Measurements from ENCODE around the gene CADPS2. TPM values are rescaled to one million over a fixed set of nuclear protein-coding genes. Genes with fewer than 3 reads are reported as not detected.

Gene CADPS2
- total and polyA plus RNA-seq, 2 of the 4 experiments (the other 2 are of a cell fraction) = 0.10 to 0.54 TPM

DNA sequence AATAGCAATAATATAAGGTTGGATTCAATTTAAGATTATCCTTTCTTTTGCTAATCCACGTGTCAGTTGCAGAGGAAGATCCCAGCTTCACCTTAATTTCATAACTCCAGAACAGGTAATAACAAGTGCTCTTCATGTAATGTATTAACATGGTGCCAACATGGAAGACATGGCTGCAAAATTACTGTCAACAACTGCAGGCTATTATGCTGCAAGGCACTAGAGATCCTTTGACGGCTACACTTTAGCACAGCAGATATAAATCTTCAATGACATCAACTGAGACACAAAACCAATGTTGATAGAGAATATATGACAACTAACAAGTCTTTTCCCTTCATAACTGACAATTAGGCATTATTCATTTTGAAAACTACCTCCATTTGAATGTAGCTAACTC, 283.5 kb downstream of the CADPS2 start:
- Histone ChIP-seq H3K56ac (ENCODE audit: extremely low read depth, insufficient read depth, low read length) (no peak overlapping the region), H4K20me1 (ENCODE audit: insufficient read depth, low read length) (no peaks in the 10 kb centered on the region), H3K4ac (ENCODE audit: low read depth, low read length) (no peak overlapping the region), H4K5ac (ENCODE audit: low read depth, low read length) (no peak overlapping the region), H3K4me3 (ENCODE audit: insufficient read depth, low read depth, low read length) (no peak overlapping the region), H3K4me2 (ENCODE audit: low read depth, low read length) (no peak overlapping the region), H3K27ac (ENCODE audit: insufficient read depth, low read length) (no peak overlapping the region), H2AK9ac (replicated peaks; ENCODE audit: low read depth, low read length, poor library complexity) (no peak overlapping the region), H3K9ac (ENCODE audit: low read depth, low read length) (no peak overlapping the region), H3K79me1 (ENCODE audit: low read depth in 1 of 2, low read length in 2 of 2) (no peaks in the 10 kb centered on the region), H2AFZ (replicated peaks; ENCODE audit: low read length, poor library complexity) (no peak overlapping the region), H3K23ac (ENCODE audit: low read depth, low read length) (no peak overlapping the region), H3K27me3 (ENCODE audit: control insufficient read depth, insufficient read depth, low read length) (no peaks in the 10 kb centered on the region), H4K91ac (ENCODE audit: insufficient read depth, low read depth, low read length) (no peak overlapping the region), H3K14ac (replicated peaks; ENCODE audit: low read depth, low read length) (no peak overlapping the region), H3K9me1 (ENCODE audit: insufficient read depth, low read length) (no peaks in the 10 kb centered on the region), H2BK15ac (ENCODE audit: low read depth, low read length) (no peak overlapping the region), H4K8ac (ENCODE audit: low read depth in 2 of 2, low read length in 2 of 2) (no peak overlapping the region), H2BK5ac (ENCODE audit: low read depth, low read length, poor library complexity, severe bottlenecking) (no peak overlapping the region), H2BK120ac (ENCODE audit: low read depth, low read length) (no peak overlapping the region), H3K36me3 (ENCODE audit: control insufficient read depth, insufficient read depth, low read length) (no peaks in the 10 kb centered on the region), H3K18ac (ENCODE audit: low read depth, low read length) (no peak overlapping the region), H3K4me1 (ENCODE audit: control insufficient read depth, insufficient read depth, low read length) (no peaks in the 10 kb centered on the region), H2AK5ac (ENCODE audit: low read depth, low read length) (no peak overlapping the region), H2BK20ac (ENCODE audit: low read depth, low read length) (no peak overlapping the region), H3K9me3 (ENCODE audit: control insufficient read depth, insufficient read depth, low read length) (no peaks in the 10 kb centered on the region; the same call in 1 of the 2 replicates)
- in situ Hi-C loops (cut with MboI; ENCODE audit: low sequenced_read_pairs) (no loop called here), intact Hi-C loops (cut with micrococcal nuclease) (no loop called here), dilution Hi-C loops (cut with HindIII; ENCODE audit: low sequenced_read_pairs, unreplicated experiment) (no loop called here)
- no peak for TF ChIP-seq MXI1 (IDR thresholded peaks at IDR 0.05; ENCODE audit: borderline replicate concordance, low read depth, low read length)
- no peak for TF ChIP-seq MAZ (IDR thresholded peaks at IDR 0.05; ENCODE audit: borderline replicate concordance, low read depth, low read length)
- no peak for TF ChIP-seq RAD21 (IDR thresholded peaks at IDR 0.05; ENCODE audit: low read length)
- TF ChIP-seq, protein P1, sequence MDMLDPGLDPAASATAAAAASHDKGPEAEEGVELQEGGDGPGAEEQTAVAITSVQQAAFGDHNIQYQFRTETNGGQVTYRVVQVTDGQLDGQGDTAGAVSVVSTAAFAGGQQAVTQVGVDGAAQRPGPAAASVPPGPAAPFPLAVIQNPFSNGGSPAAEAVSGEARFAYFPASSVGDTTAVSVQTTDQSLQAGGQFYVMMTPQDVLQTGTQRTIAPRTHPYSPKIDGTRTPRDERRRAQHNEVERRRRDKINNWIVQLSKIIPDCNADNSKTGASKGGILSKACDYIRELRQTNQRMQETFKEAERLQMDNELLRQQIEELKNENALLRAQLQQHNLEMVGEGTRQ (IDR thresholded peaks at IDR 0.05; ENCODE audit: low read depth, low read length) = no peak
- no peak for TF ChIP-seq CHD1 (IDR thresholded peaks at IDR 0.05; ENCODE audit: low read depth, low read length)
- no peak for TF ChIP-seq MAFK (IDR thresholded peaks at IDR 0.05; ENCODE audit: low read depth, low read length)
- no peak for TF ChIP-seq NFE2L2 (IDR thresholded peaks at IDR 0.05; ENCODE audit: low read depth, low read length)
- TF ChIP-seq, protein P2, sequence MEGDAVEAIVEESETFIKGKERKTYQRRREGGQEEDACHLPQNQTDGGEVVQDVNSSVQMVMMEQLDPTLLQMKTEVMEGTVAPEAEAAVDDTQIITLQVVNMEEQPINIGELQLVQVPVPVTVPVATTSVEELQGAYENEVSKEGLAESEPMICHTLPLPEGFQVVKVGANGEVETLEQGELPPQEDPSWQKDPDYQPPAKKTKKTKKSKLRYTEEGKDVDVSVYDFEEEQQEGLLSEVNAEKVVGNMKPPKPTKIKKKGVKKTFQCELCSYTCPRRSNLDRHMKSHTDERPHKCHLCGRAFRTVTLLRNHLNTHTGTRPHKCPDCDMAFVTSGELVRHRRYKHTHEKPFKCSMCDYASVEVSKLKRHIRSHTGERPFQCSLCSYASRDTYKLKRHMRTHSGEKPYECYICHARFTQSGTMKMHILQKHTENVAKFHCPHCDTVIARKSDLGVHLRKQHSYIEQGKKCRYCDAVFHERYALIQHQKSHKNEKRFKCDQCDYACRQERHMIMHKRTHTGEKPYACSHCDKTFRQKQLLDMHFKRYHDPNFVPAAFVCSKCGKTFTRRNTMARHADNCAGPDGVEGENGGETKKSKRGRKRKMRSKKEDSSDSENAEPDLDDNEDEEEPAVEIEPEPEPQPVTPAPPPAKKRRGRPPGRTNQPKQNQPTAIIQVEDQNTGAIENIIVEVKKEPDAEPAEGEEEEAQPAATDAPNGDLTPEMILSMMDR (conservative IDR thresholded peaks at IDR 0.05; ENCODE audit: low read depth, low read length) = no peak
- no peak for TF ChIP-seq CEBPB (IDR thresholded peaks at IDR 0.05; ENCODE audit: low read depth, low read length)
- no peak for TF ChIP-seq RCOR1 (IDR thresholded peaks at IDR 0.05; ENCODE audit: insufficient replicate concordance, low read length)
- TF ChIP-seq POLR2A (IDR thresholded peaks at IDR 0.05; ENCODE audit: low read depth, low read length) = no peak
- TF ChIP-seq BHLHE40 (IDR thresholded peaks at IDR 0.05; ENCODE audit: low read depth, low read length) = no peak
- TF ChIP-seq RFX5 (IDR thresholded peaks at IDR 0.05; ENCODE audit: low read depth, low read length) = no peak
- TF ChIP-seq, protein P3, sequence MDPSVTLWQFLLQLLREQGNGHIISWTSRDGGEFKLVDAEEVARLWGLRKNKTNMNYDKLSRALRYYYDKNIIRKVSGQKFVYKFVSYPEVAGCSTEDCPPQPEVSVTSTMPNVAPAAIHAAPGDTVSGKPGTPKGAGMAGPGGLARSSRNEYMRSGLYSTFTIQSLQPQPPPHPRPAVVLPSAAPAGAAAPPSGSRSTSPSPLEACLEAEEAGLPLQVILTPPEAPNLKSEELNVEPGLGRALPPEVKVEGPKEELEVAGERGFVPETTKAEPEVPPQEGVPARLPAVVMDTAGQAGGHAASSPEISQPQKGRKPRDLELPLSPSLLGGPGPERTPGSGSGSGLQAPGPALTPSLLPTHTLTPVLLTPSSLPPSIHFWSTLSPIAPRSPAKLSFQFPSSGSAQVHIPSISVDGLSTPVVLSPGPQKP (IDR thresholded peaks at IDR 0.05; ENCODE audit: borderline replicate concordance, low read depth, low read length) = no peak
- TF ChIP-seq FOS (IDR thresholded peaks at IDR 0.05; ENCODE audit: low read depth, low read length) = no peak
- TF ChIP-seq SMC3 (IDR thresholded peaks at IDR 0.05; ENCODE audit: low read depth, low read length) = no peak
- WGBS, 2 experiments (ENCODE audit: extremely low coverage in 2 of 2, insufficient read length in 1 of 2) = no CpG with 5 or more reads among the region's 2 CpGs
- POLR2A ChIA-PET (ENCODE audit: unreplicated experiment) = no interaction called here
- CTCF ChIA-PET = no interaction called here
- ATAC-seq (ENCODE audit: low read depth) (no peak), DNase-seq (no peak)
- BruUV-seq (replicated peaks) = no TSS peak
